Neural progenitor cell (in vitro differentiated cells): ENCODE measurements around the gene AGBL4. TPM values are rescaled to one million over a fixed set of nuclear protein-coding genes. Genes with fewer than 3 reads are reported as not detected.
A peak's percentile ranks its signal among the peaks of the same experiment; 100 is the strongest.

Experiments
- DNase-seq: peaks from one replicate; pipeline ENCODE4 v3.0.0-alpha.2; 2016; ENCODE audit warnings: low spot score
- H2AFZ ChIP-seq: fragments of 200-600 bp; sonication (generic); replicated peaks from 2 replicates; pipeline ENCODE4 v1.6.1; 2016; ENCODE audit warnings: antibody characterized with exemption
- H3F3A ChIP-seq: fragments of 200-600 bp; sonication (generic); 2 replicates; pipeline ENCODE4 v1.6.1; 2016; ENCODE audit warnings: antibody characterized with exemption, low read depth
- H3K27ac ChIP-seq: fragments of 200-600 bp; sonication (generic); 2 replicates; pipeline ENCODE4 v1.5.1; 2016; ENCODE audit warnings: mild to moderate bottlenecking
- H3K27me3 ChIP-seq: fragments of 200-600 bp; sonication (generic); 2 replicates; pipeline ENCODE4 v1.6.1; 2016; ENCODE audit warnings: mild to moderate bottlenecking, moderate library complexity
- H3K36me3 ChIP-seq: fragments of 200-600 bp; sonication (generic); 2 replicates; pipeline ENCODE4 v1.5.1; 2016
- H3K4me1 ChIP-seq: fragments of 200-600 bp; sonication (generic); 2 replicates; pipeline ENCODE4 v1.6.1; 2016; ENCODE audit warnings: mixed run types
- H3K4me2 ChIP-seq: fragments of 200-600 bp; sonication (generic); 2 replicates; pipeline ENCODE4 v1.6.1; 2016
- H3K4me3 ChIP-seq: fragments of 200-600 bp; sonication (generic); 2 replicates; pipeline ENCODE4 v1.5.1; 2016
- H3K79me2 ChIP-seq: fragments of 200-600 bp; sonication (generic); 2 replicates; pipeline ENCODE4 v1.6.1; 2016; ENCODE audit warnings: low read depth
- H3K9ac ChIP-seq: fragments of 200-600 bp; sonication (generic); 2 replicates; pipeline ENCODE4 v1.6.1; 2016
- H3K9me3 ChIP-seq: fragments of 200-600 bp; sonication (generic); 2 replicates; pipeline ENCODE4 v1.5.1; 2016; ENCODE audit warnings: low read depth
- H4K20me1 ChIP-seq: fragments of 200-600 bp; sonication (generic); 2 replicates; pipeline ENCODE4 v1.6.1; 2016; ENCODE audit warnings: low read depth
- H3K27ac Mint-ChIP-seq: 3 replicates; pipeline ENCODE4 v1.8.0; 2021; ENCODE audit warnings: mixed read lengths
- H3K27me3 Mint-ChIP-seq: 2 replicates; pipeline ENCODE4 v1.8.0; 2022; ENCODE audit warnings: low read depth, mild to moderate bottlenecking, inconsistent platforms, moderate library complexity, mixed read lengths; ENCODE audit not compliant: insufficient read depth
- H3K36me3 Mint-ChIP-seq: 3 replicates; pipeline ENCODE4 v1.8.0; 2021; ENCODE audit warnings: mixed read lengths
- H3K4me1 Mint-ChIP-seq: 3 replicates; pipeline ENCODE4 v1.8.0; 2021; ENCODE audit warnings: mixed read lengths
- H3K4me3 Mint-ChIP-seq: 3 replicates; pipeline ENCODE4 v1.8.0; 2021; ENCODE audit warnings: mild to moderate bottlenecking, moderate library complexity, mixed read lengths
- H3K9me3 Mint-ChIP-seq: 3 replicates; pipeline ENCODE4 v1.8.0; 2020; ENCODE audit warnings: mixed read lengths
- CTCF ChIP-seq: fragments of 200-600 bp; sonication (generic); IDR thresholded peaks from 2 replicates; pipeline ENCODE4 v1.5.1; 2017; ENCODE audit warnings: antibody characterized with exemption, mild to moderate bottlenecking
- EZH2 ChIP-seq: fragments of 200-600 bp; sonication (generic); IDR thresholded peaks from 2 replicates; pipeline ENCODE4 v1.6.1; 2017; ENCODE audit warnings: antibody characterized with exemption, mild to moderate bottlenecking, moderate library complexity
- EZH2phosphoT487 ChIP-seq: fragments of 200-600 bp; sonication (generic); IDR thresholded peaks from 2 replicates; pipeline ENCODE4 v1.6.1; 2017; ENCODE audit warnings: antibody characterized with exemption
- total RNA-seq: library from RNA; depleted of rRNA; stranded (reverse); fragments of >200 nt; gene quantifications from 2 replicates; pipeline ENCODE4 v1.2.3, GENCODE V29; 2015; ENCODE audit warnings: low replicate concordance

The AGBL4 gene
- total RNA-seq, 1 donor from 2014 or later = 1.5 TPM

GRCh38 chr1:48552903-48553606 is 1470.7 kb downstream of the AGBL4 start:
- H3K36me3 ChIP-seq = no peaks in the 10 kb centered on the region
- no peak overlapping the region for H3K4me3 Mint-ChIP-seq
- H4K20me1 ChIP-seq = no peaks in the 10 kb centered on the region
- H3K9ac ChIP-seq = no peak overlapping the region
- DNase-seq = no peak
- H3K27ac Mint-ChIP-seq = no peak overlapping the region
- TF ChIP-seq CTCF (no peak), EZH2 (no peak)
- no peak overlapping the region for H2AFZ ChIP-seq
- no peaks in the 10 kb centered on the region for H3K27me3 ChIP-seq
- no peak overlapping the region for H3K4me2 ChIP-seq
- H3K79me2 ChIP-seq = no peaks in the 10 kb centered on the region
- no peaks in the 10 kb centered on the region for H3K36me3 Mint-ChIP-seq
- H3K4me3 ChIP-seq = no peak overlapping the region
- no peaks in the 10 kb centered on the region for H3K4me1 ChIP-seq
- H3K9me3 Mint-ChIP-seq = no peaks in the 10 kb centered on the region
- no peak overlapping the region for H3K27ac ChIP-seq
- no peaks in the 10 kb centered on the region for H3K27me3 Mint-ChIP-seq
- H3K9me3 ChIP-seq = no peaks in the 10 kb centered on the region
- no peaks in the 10 kb centered on the region for H3K4me1 Mint-ChIP-seq
- H3F3A ChIP-seq = no peaks in the 10 kb centered on the region

- Histone ChIP-seq H3K27ac (no peak overlapping the region), H3F3A (no peaks in the 10 kb centered on the region)
Observed at GRCh38 chr1:48552420-48552819, 1471.3 kb downstream of the AGBL4 start.

GRCh38 chr1:48548985-48549384 is 1474.8 kb downstream of the AGBL4 start:
- no peak overlapping the region for H2AFZ ChIP-seq
- Mint-ChIP-seq H3K4me1 (no peaks in the 10 kb centered on the region), H3K27ac (no peak overlapping the region), H3K27me3 (peaks cover 2% of the 10 kb centered on the region), H3K4me3 (no peak overlapping the region), H3K36me3 (no peaks in the 10 kb centered on the region), H3K9me3 (no peaks in the 10 kb centered on the region)
- H3K27ac ChIP-seq = no peak overlapping the region
- no peaks in the 10 kb centered on the region for H4K20me1 ChIP-seq
- H3K4me2 ChIP-seq = no peak overlapping the region
- H3K36me3 ChIP-seq = no peaks in the 10 kb centered on the region
- H3F3A ChIP-seq = no peaks in the 10 kb centered on the region
- no peak for DNase-seq
- no peak overlapping the region for H3K4me3 ChIP-seq
- no peak overlapping the region for H3K9ac ChIP-seq
- no peaks in the 10 kb centered on the region for H3K9me3 ChIP-seq
- TF ChIP-seq EZH2 = no peak
- TF ChIP-seq CTCF = no peak
- no peak for TF ChIP-seq EZH2phosphoT487
- H3K27me3 ChIP-seq = no peaks in the 10 kb centered on the region
- no peaks in the 10 kb centered on the region for H3K79me2 ChIP-seq
- no peaks in the 10 kb centered on the region for H3K4me1 ChIP-seq

More at GRCh38 chr1:48552420-48552819, 1471.3 kb downstream of the AGBL4 start:
- Mint-ChIP-seq H3K36me3 (no peaks in the 10 kb centered on the region), H3K9me3 (no peaks in the 10 kb centered on the region), H3K27me3 (no peaks in the 10 kb centered on the region), H3K4me3 (no peak overlapping the region), H3K4me1 (no peaks in the 10 kb centered on the region), H3K27ac (no peak overlapping the region)
- no peaks in the 10 kb centered on the region for H3K79me2 ChIP-seq
- H2AFZ ChIP-seq = no peak overlapping the region
- peak; percentile 36 for DNase-seq
- no peak overlapping the region for H3K4me3 ChIP-seq
- H4K20me1 ChIP-seq = no peaks in the 10 kb centered on the region
- no peak overlapping the region for H3K9ac ChIP-seq
- H3K36me3 ChIP-seq = no peaks in the 10 kb centered on the region
- H3K4me2 ChIP-seq = no peak overlapping the region
- no peaks in the 10 kb centered on the region for H3K9me3 ChIP-seq
- H3K27me3 ChIP-seq = no peaks in the 10 kb centered on the region
- TF ChIP-seq EZH2 = no peak
- no peak for TF ChIP-seq EZH2phosphoT487
- TF ChIP-seq CTCF = peak; percentile 49
- H3K4me1 ChIP-seq = no peaks in the 10 kb centered on the region
